Fibroblast of pulmonary artery (primary cell): ENCODE data around the gene FAR2.

ENCODE experiments used
- DNase-seq: peaks from one replicate; pipeline ENCODE4 v3.0.0-alpha.2; 2010; ENCODE audit warnings: low read depth
- H3K4me3 ChIP-seq: replicated peaks from 2 replicates; pipeline ENCODE4 v1.5.1; 2011; ENCODE audit warnings: low read depth, mild to moderate bottlenecking, control low read depth, low read length, moderate library complexity
- CTCF ChIP-seq: IDR thresholded peaks from 2 replicates; pipeline ENCODE4 v1.5.1; 2011; ENCODE audit warnings: mild to moderate bottlenecking, control low read depth, low read length, inconsistent platforms; ENCODE audit errors: missing control alignments

Gene FAR2

GRCh38 chr12:29322157-29322556 lies 173.1 kb downstream of the FAR2 start:
- no peak overlapping the region for H3K4me3 ChIP-seq
- TF ChIP-seq CTCF = no peak
- DNase-seq = no peak

- DNase-seq = no peak
- no peak overlapping the region for H3K4me3 ChIP-seq
- TF ChIP-seq CTCF = no peak
Measured at GRCh38 chr12:29329411-29329810, 180.3 kb downstream of the FAR2 start.

- TF ChIP-seq CTCF = no peak
- no peak for DNase-seq
- H3K4me3 ChIP-seq = no peak overlapping the region
Measured at GRCh38 chr12:29333178-29333577, 184.1 kb downstream of the FAR2 start.

- no peak overlapping the region for H3K4me3 ChIP-seq
- no peak for TF ChIP-seq CTCF
- no peak for DNase-seq
Measured at GRCh38 chr12:29334937-29335336, 185.9 kb downstream of the FAR2 start.

GRCh38 chr12:29337325-29337724 lies 188.2 kb downstream of the FAR2 start:
- DNase-seq = no peak
- H3K4me3 ChIP-seq = no peak overlapping the region
- no peak for TF ChIP-seq CTCF

GRCh38 chr12:29343022-29343799 lies 194.1 kb downstream of the FAR2 start:
- TF ChIP-seq CTCF = no peak
- H3K4me3 ChIP-seq = no peak overlapping the region
- DNase-seq = no peak
